GM18873 (cell line): ENCODE measurements around the gene ATXN3.

Experiments used
- ATAC-seq: cut with Tn5 transposase; IDR thresholded peaks from one replicate; pipeline ENCODE4 v1.9.1; 2021; ENCODE audit warnings: mild to moderate bottlenecking, moderate library complexity, moderate number of reproducible peaks; ENCODE audit not compliant: unreplicated experiment, low FRiP score

Gene ATXN3

GRCh38 chr14:92106143-92106926 is at the start of gene ATXN3:
Gene ATXN3, minus strand, starts transcription at chr14:92106582. Its CDS starts 30 bp downstream, at chr14:92106552.
- peak; percentile 80 for ATAC-seq

- no peak for ATAC-seq
Observed at GRCh38 chr14:92154283-92154942, 48.0 kb upstream of the ATXN3 start.

- no peak for ATAC-seq
Observed at GRCh38 chr14:92153581-92153980, 47.2 kb upstream of the ATXN3 start.

GRCh38 chr14:92144708-92145107 is 38.3 kb upstream of the ATXN3 start:
- no peak for ATAC-seq

- ATAC-seq = no peak
Observed at GRCh38 chr14:92143962-92144361, 37.6 kb upstream of the ATXN3 start.

GRCh38 chr14:92143309-92143708 is 36.9 kb upstream of the ATXN3 start:
- ATAC-seq = no peak

GRCh38 chr14:92135269-92135668 is 28.9 kb upstream of the ATXN3 start:
- no peak for ATAC-seq

- no peak for ATAC-seq
Observed at GRCh38 chr14:92134456-92134855, 28.1 kb upstream of the ATXN3 start.

- no peak for ATAC-seq
Observed at GRCh38 chr14:92122761-92123160, 16.4 kb upstream of the ATXN3 start.

- ATAC-seq = no peak
Observed at GRCh38 chr14:92122351-92122677, 15.9 kb upstream of the ATXN3 start.

- ATAC-seq = peak; percentile 82
Observed at GRCh38 chr14:92121670-92122350, 15.4 kb upstream of the ATXN3 start, which contains the start of the genes CPSF2 and NDUFB1. Gene CPSF2, plus strand, starts transcription at chr14:92121969. Its CDS starts 9,016 bp downstream, at chr14:92130985. Gene NDUFB1, minus strand, starts transcription at chr14:92121706. Its CDS starts 4,069 bp downstream, at chr14:92117637.

- no peak for ATAC-seq
Observed at GRCh38 chr14:92121207-92121669, 14.9 kb upstream of the ATXN3 start.

GRCh38 chr14:92109490-92109889 is 3.1 kb upstream of the ATXN3 start:
- no peak for ATAC-seq

- ATAC-seq = no peak
Observed at GRCh38 chr14:92108345-92109254, 2.2 kb upstream of the ATXN3 start.

- no peak for ATAC-seq
Observed at GRCh38 chr14:92105893-92106142, 564 bp downstream of the ATXN3 start.

GRCh38 chr14:92105073-92105892 is 1.1 kb downstream of the ATXN3 start:
- no peak for ATAC-seq

GRCh38 chr14:92103363-92103989 is 2.9 kb downstream of the ATXN3 start:
- no peak for ATAC-seq

GRCh38 chr14:92099802-92100201 is 6.6 kb downstream of the ATXN3 start:
- no peak for ATAC-seq

- no peak for ATAC-seq
Observed at GRCh38 chr14:92093320-92093719, 13.1 kb downstream of the ATXN3 start.
